ENCODE measurements around the gene ZNF41.

GRCh38 chrX:47518144-47518543, 35.1 kb upstream of the ZNF41 start:
- no peak for TF ChIP-seq CTCF (IDR thresholded peaks at IDR 0.05)
- TF ChIP-seq POLR2A (IDR thresholded peaks at IDR 0.05): no peak
